GM10266 (cell line): ENCODE measurements around the gene GPR137.

ENCODE experiments used
- DNase-seq: peaks from one replicate; pipeline ENCODE4 v3.0.0; 2012; ENCODE audit errors: extremely low spot score
- TF ChIP-seq, protein P1 (sequence below): IDR thresholded peaks from 2 replicates; pipeline ENCODE4 v1.5.1; 2012; ENCODE audit warnings: mild to moderate bottlenecking, low read depth; ENCODE audit not compliant: control insufficient read depth, insufficient read depth; ENCODE audit errors: missing control alignments

The GPR137 gene

DNA sequence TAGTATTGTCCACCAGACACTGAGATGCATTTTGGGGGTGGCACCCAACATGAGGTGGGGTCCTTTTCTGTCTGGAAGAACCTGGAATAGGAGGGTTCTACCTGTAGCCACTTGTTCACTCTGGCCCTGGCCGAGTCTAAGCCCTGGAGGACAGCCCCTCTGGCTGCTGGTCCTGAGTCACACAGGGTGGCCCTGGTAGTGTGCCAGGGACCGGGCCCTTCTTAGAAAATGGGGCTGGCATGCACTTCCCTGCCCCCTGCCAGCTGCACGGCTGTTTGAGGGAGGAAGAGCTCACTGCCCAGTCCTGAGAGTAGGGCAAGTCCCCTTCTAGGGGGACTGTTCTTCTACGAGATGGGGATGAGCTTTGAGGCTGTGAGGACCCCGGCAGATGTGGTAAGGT, 32.2 kb upstream of the GPR137 start:
- no peak for DNase-seq
- TF ChIP-seq, protein P1, sequence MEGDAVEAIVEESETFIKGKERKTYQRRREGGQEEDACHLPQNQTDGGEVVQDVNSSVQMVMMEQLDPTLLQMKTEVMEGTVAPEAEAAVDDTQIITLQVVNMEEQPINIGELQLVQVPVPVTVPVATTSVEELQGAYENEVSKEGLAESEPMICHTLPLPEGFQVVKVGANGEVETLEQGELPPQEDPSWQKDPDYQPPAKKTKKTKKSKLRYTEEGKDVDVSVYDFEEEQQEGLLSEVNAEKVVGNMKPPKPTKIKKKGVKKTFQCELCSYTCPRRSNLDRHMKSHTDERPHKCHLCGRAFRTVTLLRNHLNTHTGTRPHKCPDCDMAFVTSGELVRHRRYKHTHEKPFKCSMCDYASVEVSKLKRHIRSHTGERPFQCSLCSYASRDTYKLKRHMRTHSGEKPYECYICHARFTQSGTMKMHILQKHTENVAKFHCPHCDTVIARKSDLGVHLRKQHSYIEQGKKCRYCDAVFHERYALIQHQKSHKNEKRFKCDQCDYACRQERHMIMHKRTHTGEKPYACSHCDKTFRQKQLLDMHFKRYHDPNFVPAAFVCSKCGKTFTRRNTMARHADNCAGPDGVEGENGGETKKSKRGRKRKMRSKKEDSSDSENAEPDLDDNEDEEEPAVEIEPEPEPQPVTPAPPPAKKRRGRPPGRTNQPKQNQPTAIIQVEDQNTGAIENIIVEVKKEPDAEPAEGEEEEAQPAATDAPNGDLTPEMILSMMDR: no peak

DNA sequence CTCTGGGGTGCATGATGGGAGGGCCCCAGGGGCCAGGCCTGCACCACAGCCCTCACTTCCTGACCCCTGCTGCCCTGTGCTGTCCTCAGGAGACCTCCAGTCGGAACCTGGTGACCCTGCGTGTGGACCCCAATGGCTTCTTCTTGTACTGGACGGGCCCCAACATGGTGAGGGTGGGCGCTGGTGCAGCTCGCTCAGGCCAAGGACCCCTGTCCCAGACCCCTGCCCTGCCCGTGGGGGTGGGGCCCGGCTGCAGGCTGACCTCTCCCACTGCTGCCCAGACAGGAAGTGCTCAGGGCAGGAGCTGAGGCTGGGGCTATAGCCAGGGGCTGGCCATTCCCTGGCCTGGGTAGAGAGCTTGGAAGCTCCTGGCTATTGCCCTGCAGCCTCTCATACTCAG, 31.3 kb upstream of the GPR137 start:
- TF ChIP-seq, protein P1: no peak
- no peak for DNase-seq

DNA sequence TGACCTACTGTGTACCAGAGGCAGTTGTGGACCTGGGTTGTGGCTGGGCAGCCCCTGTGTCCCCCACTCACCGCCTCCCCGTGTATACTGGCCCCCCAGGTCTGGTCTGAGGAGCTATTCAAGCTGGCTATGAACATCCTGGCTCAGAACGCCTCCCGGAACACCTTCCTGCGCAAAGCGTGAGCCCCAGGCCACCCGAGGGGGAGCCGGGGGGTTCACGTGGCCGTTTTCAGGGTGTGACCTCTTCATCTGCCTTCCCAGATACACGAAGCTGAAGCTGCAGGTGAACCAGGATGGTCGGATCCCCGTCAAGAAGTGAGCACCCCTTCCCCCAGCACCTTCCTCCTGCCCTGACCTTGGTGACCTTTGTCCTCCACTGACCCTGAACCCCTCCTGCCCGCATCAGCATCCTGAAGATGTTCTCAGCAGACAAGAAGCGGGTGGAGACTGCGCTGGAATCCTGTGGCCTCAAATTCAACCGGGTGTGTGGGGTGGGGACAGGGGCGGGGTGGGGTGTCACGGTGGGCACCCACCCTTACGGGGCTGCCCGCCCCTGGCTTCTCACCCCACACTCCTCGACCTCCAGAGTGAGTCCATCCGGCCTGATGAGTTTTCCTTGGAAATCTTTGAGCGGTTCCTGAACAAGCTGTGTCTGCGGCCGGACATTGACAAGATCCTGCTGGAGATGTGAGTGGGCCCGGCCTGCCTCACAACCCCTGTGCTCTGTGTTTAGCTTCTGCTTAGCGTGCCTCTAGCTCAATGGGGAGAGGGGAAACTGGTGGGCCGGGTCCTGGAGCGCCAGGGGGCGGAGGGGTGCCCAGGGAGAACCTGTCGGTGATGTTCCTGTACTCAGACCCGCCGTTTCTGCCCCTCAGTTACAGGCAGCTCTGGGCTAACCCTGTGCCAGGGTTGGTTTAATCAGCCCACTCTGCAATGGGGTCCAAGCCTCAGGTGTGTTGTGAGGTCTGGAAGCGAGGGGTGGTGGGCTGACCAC, 30.2 kb upstream of the GPR137 start:
- no peak for DNase-seq
- TF ChIP-seq, protein P1: no peak

DNA sequence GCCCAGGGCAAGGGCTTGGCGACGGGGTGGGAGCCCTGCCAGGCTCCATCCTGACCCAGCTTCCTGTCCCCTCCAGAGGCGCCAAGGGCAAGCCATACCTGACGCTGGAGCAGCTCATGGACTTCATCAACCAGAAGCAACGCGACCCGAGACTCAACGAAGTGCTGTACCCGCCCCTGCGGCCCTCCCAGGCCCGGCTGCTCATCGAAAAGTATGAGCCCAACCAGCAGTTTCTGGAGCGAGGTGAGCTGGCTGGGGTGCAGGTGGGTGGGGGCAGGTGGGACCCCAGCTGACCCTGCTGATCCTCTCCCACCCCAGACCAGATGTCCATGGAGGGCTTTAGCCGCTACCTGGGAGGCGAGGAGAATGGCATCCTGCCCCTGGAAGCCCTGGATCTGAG, 29.3 kb upstream of the GPR137 start:
- TF ChIP-seq, protein P1: no peak
- DNase-seq: no peak

DNA sequence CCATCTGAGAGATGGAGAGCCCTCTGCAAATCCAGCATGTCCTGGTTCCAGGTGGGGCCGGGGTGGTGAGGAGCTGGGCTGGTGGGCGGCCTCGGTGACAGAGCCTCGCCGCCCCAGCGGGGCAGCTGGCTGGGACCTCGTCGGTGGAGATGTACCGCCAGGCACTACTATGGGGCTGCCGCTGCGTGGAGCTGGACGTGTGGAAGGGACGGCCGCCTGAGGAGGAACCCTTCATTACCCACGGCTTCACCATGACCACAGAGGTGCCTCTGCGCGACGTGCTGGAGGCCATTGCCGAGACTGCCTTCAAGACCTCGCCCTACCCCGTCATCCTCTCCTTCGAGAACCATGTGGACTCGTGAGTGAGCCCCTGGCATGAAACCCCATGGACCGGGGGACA, 27.3 kb upstream of the GPR137 start:
- TF ChIP-seq, protein P1: no peak
- no peak for DNase-seq

- DNase-seq: no peak
- TF ChIP-seq, protein P1: no peak
Observed at GRCh38 chr11:64258946-64259532, 26.6 kb upstream of the GPR137 start.
